Measurements from ENCODE around the gene NKD1. TPM values are rescaled to one million over a fixed set of nuclear protein-coding genes. Genes with fewer than 3 reads are reported as not detected.

NKD1 gene
- total and polyA plus RNA-seq, 8 donors: 12.5 to 46.9 (median 37.9) TPM

GRCh38 chr16:50611995-50612848, 64.0 kb downstream of the NKD1 start:
- H3K27ac ChIP-seq: no peak overlapping the region
- no peak for TF ChIP-seq CTCF (IDR thresholded peaks at IDR 0.05)
- H3K27me3 ChIP-seq: no peaks in the 10 kb centered on the region
- H3K9me3 ChIP-seq: no peaks in the 10 kb centered on the region
- no peak for DNase-seq
- H3K36me3 ChIP-seq: no peaks in the 10 kb centered on the region
- peak; percentile 51 for ATAC-seq
- intact Hi-C loops (cut with DNase I): no loop called here
- H3K4me1 ChIP-seq: peaks cover 0 to 34% of the 10 kb centered on the region in 2 donors
- no peak overlapping the region for H3K4me3 ChIP-seq

- ATAC-seq: no peak
- no peak for TF ChIP-seq CTCF (IDR thresholded peaks at IDR 0.05)
- DNase-seq: no peak
- intact Hi-C loops (cut with DNase I): no loop called here
- Histone ChIP-seq H3K27me3 (no peaks in the 10 kb centered on the region), H3K4me3 (no peak overlapping the region), H3K9me3 (no peaks in the 10 kb centered on the region), H3K36me3 (no peaks in the 10 kb centered on the region), H3K27ac (peak overlapping the region in 1 of 2 donors; percentile 76), H3K4me1 (peaks cover 0 to 35% of the 10 kb centered on the region in 2 donors)
Measured at GRCh38 chr16:50612849-50613198, 64.6 kb downstream of the NKD1 start.

- peak overlapping the region in 1 of 2 donors; percentile 76 for H3K27ac ChIP-seq
- no peaks in the 10 kb centered on the region for H3K36me3 ChIP-seq
- no peak overlapping the region for H3K4me3 ChIP-seq
- H3K9me3 ChIP-seq: no peaks in the 10 kb centered on the region
- no peaks in the 10 kb centered on the region for H3K27me3 ChIP-seq
- peaks cover 0 to 35% of the 10 kb centered on the region in 2 donors for H3K4me1 ChIP-seq
- peak; percentile 15 for ATAC-seq
- DNase-seq: peak in 3 of 4 donors; percentile 43 to 81 (median 71)
- no peak for TF ChIP-seq CTCF (IDR thresholded peaks at IDR 0.05)
- intact Hi-C loops (cut with DNase I): no loop called here
Measured at GRCh38 chr16:50613281-50613963, 65.2 kb downstream of the NKD1 start.

- DNase-seq (no peak), ATAC-seq (no peak)
- no peaks in the 10 kb centered on the region for H3K36me3 ChIP-seq
- TF ChIP-seq CTCF (IDR thresholded peaks at IDR 0.05): no peak
- intact Hi-C loops (cut with DNase I): no loop called here
- peaks cover 0 to 35% of the 10 kb centered on the region in 2 donors for H3K4me1 ChIP-seq
- no peaks in the 10 kb centered on the region for H3K9me3 ChIP-seq
- H3K4me3 ChIP-seq: no peak overlapping the region
- H3K27ac ChIP-seq: peak overlapping the region in 1 of 2 donors; percentile 53
- no peaks in the 10 kb centered on the region for H3K27me3 ChIP-seq
Measured at GRCh38 chr16:50613964-50614474, 65.8 kb downstream of the NKD1 start.
